ENCODE data around the gene SKIC8. TPM values are rescaled to one million over a fixed set of nuclear protein-coding genes. Genes with fewer than 3 reads are reported as not detected.

The SKIC8 gene
- total and polyA plus RNA-seq, 2 of the 13 experiments (the other 11 are each of a cell fraction or from before 2014, with no cell fraction given): 69.5 to 70.6 TPM

DNA sequence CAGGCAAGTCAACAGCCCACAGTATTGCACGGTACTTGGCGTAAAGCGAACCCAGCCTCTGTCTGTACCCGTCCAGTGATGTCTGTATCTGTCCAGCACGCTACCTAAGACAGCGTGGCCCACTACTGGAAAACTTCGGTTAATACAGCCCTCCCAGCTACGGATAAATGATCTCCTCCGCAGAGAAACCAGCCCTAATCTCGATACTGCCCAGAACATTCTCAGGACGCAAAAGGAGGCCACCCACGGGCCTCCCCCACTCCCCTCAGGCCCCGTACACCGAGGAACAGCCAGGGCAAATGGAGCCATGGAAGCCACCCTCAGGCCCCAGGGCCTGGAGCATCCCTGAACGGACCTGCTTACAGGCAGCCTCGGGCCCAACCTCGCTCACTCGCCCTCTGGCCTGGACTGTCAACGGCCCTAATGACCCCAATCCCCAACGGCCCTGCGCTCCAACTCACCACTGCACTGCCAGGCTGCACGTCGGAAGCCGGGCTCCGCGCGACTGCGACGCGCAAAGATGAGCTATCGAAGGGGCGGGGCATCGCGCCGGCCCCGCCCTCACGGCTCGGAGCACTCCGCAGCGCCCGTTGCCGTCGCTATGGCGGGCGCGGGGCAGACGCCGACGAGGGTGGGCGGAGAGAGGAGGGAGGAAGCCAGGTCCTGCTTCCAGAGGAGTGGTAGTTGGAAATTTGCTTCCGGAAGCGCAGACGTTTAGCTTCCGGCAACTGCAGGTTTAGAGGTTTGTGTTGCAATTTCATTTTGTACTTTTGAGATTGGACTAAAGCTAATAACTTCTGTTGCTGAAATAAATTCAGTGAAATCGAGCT is at the start of gene SKIC8 (continued):
- TF ChIP-seq, protein P1, sequence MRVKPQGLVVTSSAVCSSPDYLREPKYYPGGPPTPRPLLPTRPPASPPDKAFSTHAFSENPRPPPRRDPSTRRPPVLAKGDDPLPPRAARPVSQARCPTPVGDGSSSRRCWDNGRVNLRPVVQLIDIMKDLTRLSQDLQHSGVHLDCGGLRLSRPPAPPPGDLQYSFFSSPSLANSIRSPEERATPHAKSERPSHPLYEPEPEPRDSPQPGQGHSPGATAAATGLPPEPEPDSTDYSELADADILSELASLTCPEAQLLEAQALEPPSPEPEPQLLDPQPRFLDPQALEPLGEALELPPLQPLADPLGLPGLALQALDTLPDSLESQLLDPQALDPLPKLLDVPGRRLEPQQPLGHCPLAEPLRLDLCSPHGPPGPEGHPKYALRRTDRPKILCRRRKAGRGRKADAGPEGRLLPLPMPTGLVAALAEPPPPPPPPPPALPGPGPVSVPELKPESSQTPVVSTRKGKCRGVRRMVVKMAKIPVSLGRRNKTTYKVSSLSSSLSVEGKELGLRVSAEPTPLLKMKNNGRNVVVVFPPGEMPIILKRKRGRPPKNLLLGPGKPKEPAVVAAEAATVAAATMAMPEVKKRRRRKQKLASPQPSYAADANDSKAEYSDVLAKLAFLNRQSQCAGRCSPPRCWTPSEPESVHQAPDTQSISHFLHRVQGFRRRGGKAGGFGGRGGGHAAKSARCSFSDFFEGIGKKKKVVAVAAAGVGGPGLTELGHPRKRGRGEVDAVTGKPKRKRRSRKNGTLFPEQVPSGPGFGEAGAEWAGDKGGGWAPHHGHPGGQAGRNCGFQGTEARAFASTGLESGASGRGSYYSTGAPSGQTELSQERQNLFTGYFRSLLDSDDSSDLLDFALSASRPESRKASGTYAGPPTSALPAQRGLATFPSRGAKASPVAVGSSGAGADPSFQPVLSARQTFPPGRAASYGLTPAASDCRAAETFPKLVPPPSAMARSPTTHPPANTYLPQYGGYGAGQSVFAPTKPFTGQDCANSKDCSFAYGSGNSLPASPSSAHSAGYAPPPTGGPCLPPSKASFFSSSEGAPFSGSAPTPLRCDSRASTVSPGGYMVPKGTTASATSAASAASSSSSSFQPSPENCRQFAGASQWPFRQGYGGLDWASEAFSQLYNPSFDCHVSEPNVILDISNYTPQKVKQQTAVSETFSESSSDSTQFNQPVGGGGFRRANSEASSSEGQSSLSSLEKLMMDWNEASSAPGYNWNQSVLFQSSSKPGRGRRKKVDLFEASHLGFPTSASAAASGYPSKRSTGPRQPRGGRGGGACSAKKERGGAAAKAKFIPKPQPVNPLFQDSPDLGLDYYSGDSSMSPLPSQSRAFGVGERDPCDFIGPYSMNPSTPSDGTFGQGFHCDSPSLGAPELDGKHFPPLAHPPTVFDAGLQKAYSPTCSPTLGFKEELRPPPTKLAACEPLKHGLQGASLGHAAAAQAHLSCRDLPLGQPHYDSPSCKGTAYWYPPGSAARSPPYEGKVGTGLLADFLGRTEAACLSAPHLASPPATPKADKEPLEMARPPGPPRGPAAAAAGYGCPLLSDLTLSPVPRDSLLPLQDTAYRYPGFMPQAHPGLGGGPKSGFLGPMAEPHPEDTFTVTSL (CRISPR knock-in tag; IDR thresholded peaks at IDR 0.05; ENCODE audit: borderline replicate concordance): no peak
- peak; percentile 71 for TF ChIP-seq GABPA (IDR thresholded peaks at IDR 0.05; ENCODE audit: low read depth, low read length)
- TF ChIP-seq GABPA (CRISPR knock-in tag; IDR thresholded peaks at IDR 0.05; ENCODE audit: low read depth): peak; percentile 92
- no peak for TF ChIP-seq ZBTB43 (CRISPR knock-in tag; conservative IDR thresholded peaks at IDR 0.05)
- no peak for TF ChIP-seq ZNF276 (CRISPR knock-in tag; IDR thresholded peaks at IDR 0.05; ENCODE audit: low read depth)
- peak; percentile 87; the same call in 1 of the 2 replicates for TF ChIP-seq MYC (CRISPR knock-in tag; IDR thresholded peaks at IDR 0.05; ENCODE audit: borderline replicate concordance)
- TF ChIP-seq MED13 (CRISPR knock-in tag; IDR thresholded peaks at IDR 0.05): no peak
- TF ChIP-seq HOXA7 (CRISPR knock-in tag; IDR thresholded peaks at IDR 0.05): no peak
- TF ChIP-seq POLR2G (IDR thresholded peaks at IDR 0.05; ENCODE audit: low read depth, low read length): peak; percentile 88
- 0 out of 2 replicates have a peak, but pooled peaks have one; percentile 55 for TF ChIP-seq SOX5 (CRISPR knock-in tag; IDR thresholded peaks at IDR 0.05; ENCODE audit: borderline replicate concordance)
- no peak for TF ChIP-seq FUBP1 (CRISPR knock-in tag; IDR thresholded peaks at IDR 0.05; ENCODE audit: borderline replicate concordance)
- 0 out of 2 replicates have a peak, but pooled peaks have one; percentile 49 for TF ChIP-seq ZNF784 (CRISPR knock-in tag; IDR thresholded peaks at IDR 0.05; ENCODE audit: borderline replicate concordance)
- TF ChIP-seq ZNF260 (CRISPR knock-in tag; IDR thresholded peaks at IDR 0.05; ENCODE audit: borderline replicate concordance, low read depth): no peak
